ENCODE data around the gene PARP15. TPM values are rescaled to one million over a fixed set of nuclear protein-coding genes. Genes with fewer than 3 reads are reported as not detected.

The PARP15 gene
- total and polyA plus RNA-seq, 12 donors: 0.12 to 4.3 (median 1.3) TPM

DNA sequence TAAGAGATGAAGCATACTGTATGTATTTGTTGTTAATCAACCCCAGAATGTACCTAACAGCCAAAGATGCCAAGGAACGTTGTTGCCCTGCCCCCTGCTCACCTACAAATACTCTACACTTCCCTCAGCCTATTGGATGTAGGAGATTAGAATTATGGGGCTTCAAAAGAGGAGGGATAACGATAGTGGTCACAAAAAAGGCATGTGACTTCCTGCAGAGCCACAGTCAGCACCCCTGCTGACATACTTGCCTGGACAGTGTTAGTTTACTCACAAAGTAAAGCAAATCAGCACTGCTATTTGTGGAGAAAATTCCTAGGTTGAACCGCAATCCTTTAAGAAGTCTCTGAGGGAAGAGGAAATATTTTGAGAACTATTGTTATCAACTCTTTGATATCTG lies 37.9 kb downstream of the PARP15 start:
- WGBS, 4 donors: 48 to 59% (median 56%) methylated on average over 3 of the region's 3 CpGs
- Histone ChIP-seq H3K4me3 (no peak overlapping the region), H3K27ac (no peak overlapping the region), H3K27me3 (no peaks in the 10 kb centered on the region), H3K36me3 (replicated peaks in 1 of 2) (no peaks in the 10 kb centered on the region), H3K4me1 (replicated peaks in 1 of 2) (no peaks in the 10 kb centered on the region), H3K9me3 (replicated peaks in 1 of 3) (no peaks in the 10 kb centered on the region)
- no peak for DNase-seq
- intact Hi-C loops (cut with DNase I): no loop called here
- no peak for TF ChIP-seq POLR2A (IDR thresholded peaks at IDR 0.05)
- TF ChIP-seq, protein P1, sequence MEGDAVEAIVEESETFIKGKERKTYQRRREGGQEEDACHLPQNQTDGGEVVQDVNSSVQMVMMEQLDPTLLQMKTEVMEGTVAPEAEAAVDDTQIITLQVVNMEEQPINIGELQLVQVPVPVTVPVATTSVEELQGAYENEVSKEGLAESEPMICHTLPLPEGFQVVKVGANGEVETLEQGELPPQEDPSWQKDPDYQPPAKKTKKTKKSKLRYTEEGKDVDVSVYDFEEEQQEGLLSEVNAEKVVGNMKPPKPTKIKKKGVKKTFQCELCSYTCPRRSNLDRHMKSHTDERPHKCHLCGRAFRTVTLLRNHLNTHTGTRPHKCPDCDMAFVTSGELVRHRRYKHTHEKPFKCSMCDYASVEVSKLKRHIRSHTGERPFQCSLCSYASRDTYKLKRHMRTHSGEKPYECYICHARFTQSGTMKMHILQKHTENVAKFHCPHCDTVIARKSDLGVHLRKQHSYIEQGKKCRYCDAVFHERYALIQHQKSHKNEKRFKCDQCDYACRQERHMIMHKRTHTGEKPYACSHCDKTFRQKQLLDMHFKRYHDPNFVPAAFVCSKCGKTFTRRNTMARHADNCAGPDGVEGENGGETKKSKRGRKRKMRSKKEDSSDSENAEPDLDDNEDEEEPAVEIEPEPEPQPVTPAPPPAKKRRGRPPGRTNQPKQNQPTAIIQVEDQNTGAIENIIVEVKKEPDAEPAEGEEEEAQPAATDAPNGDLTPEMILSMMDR (IDR thresholded peaks at IDR 0.05): no peak

- WGBS, 4 donors: 70 to 77% (median 74%) methylated on average over 3 of the region's 3 CpGs
- Histone ChIP-seq H3K4me1 (replicated peaks in 1 of 2) (no peaks in the 10 kb centered on the region), H3K27me3 (no peaks in the 10 kb centered on the region), H3K9me3 (replicated peaks in 1 of 3) (no peaks in the 10 kb centered on the region), H3K36me3 (replicated peaks in 1 of 2) (no peaks in the 10 kb centered on the region), H3K4me3 (no peak overlapping the region), H3K27ac (no peak overlapping the region)
- DNase-seq: no peak
- TF ChIP-seq POLR2A (IDR thresholded peaks at IDR 0.05): no peak
- TF ChIP-seq, protein P1 (IDR thresholded peaks at IDR 0.05): no peak
- intact Hi-C loops (cut with DNase I): no loop called here
These were observed 41.2 kb downstream of the PARP15 start for GRCh38 chr3:122618614-122619013.

DNA sequence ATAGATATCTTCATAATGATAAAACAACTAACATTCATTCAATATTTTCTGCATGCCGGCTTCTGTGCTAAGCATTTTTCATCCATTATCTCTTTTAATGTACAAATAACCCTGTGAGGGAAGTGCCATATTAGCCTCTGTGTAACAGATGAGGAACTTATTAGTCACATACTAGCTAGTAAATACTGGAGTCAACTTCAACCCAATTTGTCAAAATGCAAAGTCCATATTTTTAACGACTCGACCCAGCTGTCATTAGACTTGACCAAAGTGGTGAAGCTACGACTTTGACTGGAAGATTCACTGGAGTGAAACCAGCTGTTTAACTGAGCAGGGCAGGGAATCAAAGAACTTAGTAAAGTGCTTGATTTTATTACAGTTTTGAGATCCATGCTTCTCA lies 41.6 kb downstream of the PARP15 start:
- Histone ChIP-seq H3K9me3 (replicated peaks in 1 of 3) (no peaks in the 10 kb centered on the region), H3K4me1 (replicated peaks in 1 of 2) (no peaks in the 10 kb centered on the region), H3K27me3 (no peaks in the 10 kb centered on the region), H3K27ac (no peak overlapping the region), H3K36me3 (replicated peaks in 1 of 2) (no peaks in the 10 kb centered on the region), H3K4me3 (no peak overlapping the region)
- DNase-seq: no peak
- 51 to 64% (median 55%) methylated on average over 4 of the region's 4 CpGs for WGBS, 4 donors
- intact Hi-C loops (cut with DNase I): no loop called here
- TF ChIP-seq POLR2A (IDR thresholded peaks at IDR 0.05): no peak
- TF ChIP-seq, protein P1 (IDR thresholded peaks at IDR 0.05): no peak

DNA sequence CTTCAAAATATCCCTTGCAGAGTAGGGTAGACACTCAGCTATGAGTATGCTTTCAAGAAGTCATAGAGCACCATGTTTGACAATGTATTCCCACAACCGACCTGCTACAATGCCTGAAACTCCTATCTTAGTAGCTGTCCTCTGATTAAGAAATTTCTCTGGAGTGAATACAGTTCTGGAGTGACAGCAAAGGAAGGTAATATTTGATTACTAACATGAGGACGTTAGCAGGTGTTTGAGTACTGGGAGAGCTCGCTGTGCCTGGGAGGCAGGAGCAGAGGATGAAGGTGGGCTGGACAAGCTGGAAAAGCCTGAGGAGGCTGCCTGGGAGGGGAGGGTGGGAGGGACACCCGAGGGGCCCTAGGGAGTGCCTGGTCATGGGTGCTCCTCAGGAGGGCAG lies 42.9 kb downstream of the PARP15 start:
- intact Hi-C loops (cut with DNase I): no loop called here
- no peak for TF ChIP-seq POLR2A (IDR thresholded peaks at IDR 0.05)
- TF ChIP-seq, protein P1 (IDR thresholded peaks at IDR 0.05): no peak
- Histone ChIP-seq H3K4me1 (replicated peaks in 1 of 2) (no peaks in the 10 kb centered on the region), H3K9me3 (replicated peaks in 1 of 3) (no peaks in the 10 kb centered on the region), H3K36me3 (replicated peaks in 1 of 2) (no peaks in the 10 kb centered on the region), H3K27ac (no peak overlapping the region), H3K4me3 (no peak overlapping the region), H3K27me3 (no peaks in the 10 kb centered on the region)
- 68 to 76% (median 73%) methylated on average over 4 of the region's 4 CpGs for WGBS, 4 donors
- DNase-seq: no peak

Measured in adrenal gland (tissue), 12 donors.